GM21723 (cell line): ENCODE data around the gene BICC1.

Experiments used
- ATAC-seq: cut with Tn5 transposase; IDR thresholded peaks from one replicate; pipeline ENCODE4 v1.9.1; 2021; ENCODE audit warnings: mild to moderate bottlenecking, moderate library complexity; ENCODE audit not compliant: unreplicated experiment

BICC1 gene

GRCh38 chr10:58512491-58513187 lies at the start of gene BICC1:
BICC1 (plus strand) TSS chr10:58512872; CDS start chr10:58513144, 272 bp downstream.
- ATAC-seq: peak; percentile 51

GRCh38 chr10:58464956-58465355 lies 47.7 kb upstream of the BICC1 start:
- ATAC-seq: no peak

- no peak for ATAC-seq
Observed at GRCh38 chr10:58465629-58466028, 47.0 kb upstream of the BICC1 start.

GRCh38 chr10:58467931-58468635 lies 44.6 kb upstream of the BICC1 start:
- no peak for ATAC-seq

GRCh38 chr10:58473976-58474375 lies 38.7 kb upstream of the BICC1 start:
- no peak for ATAC-seq

GRCh38 chr10:58475322-58476277 lies 37.1 kb upstream of the BICC1 start:
- no peak for ATAC-seq

GRCh38 chr10:58477122-58477521 lies 35.5 kb upstream of the BICC1 start:
- no peak for ATAC-seq

- no peak for ATAC-seq
Observed at GRCh38 chr10:58477902-58478301, 34.8 kb upstream of the BICC1 start.

- ATAC-seq: no peak
Observed at GRCh38 chr10:58479045-58479444, 33.6 kb upstream of the BICC1 start.

GRCh38 chr10:58480321-58480720 lies 32.4 kb upstream of the BICC1 start:
- no peak for ATAC-seq

GRCh38 chr10:58481569-58482109 lies 31.0 kb upstream of the BICC1 start:
- no peak for ATAC-seq

- no peak for ATAC-seq
Observed at GRCh38 chr10:58486821-58487220, 25.9 kb upstream of the BICC1 start.

- no peak for ATAC-seq
Observed at GRCh38 chr10:58488921-58489320, 23.8 kb upstream of the BICC1 start.

GRCh38 chr10:58502956-58503355 lies 9.7 kb upstream of the BICC1 start:
- no peak for ATAC-seq

GRCh38 chr10:58508316-58508715 lies 4.4 kb upstream of the BICC1 start:
- no peak for ATAC-seq

GRCh38 chr10:58511765-58512490 lies 744 bp upstream of the BICC1 start:
- ATAC-seq: peak; percentile 12

- ATAC-seq: peak; percentile 14
Observed at GRCh38 chr10:58513188-58514110, 777 bp downstream of the BICC1 start.

- no peak for ATAC-seq
Observed at GRCh38 chr10:58514111-58514770, 1.6 kb downstream of the BICC1 start.
